ENCODE measurements around the gene TRIM63. TPM values are rescaled to one million over a fixed set of nuclear protein-coding genes. Genes with fewer than 3 reads are reported as not detected.

TRIM63 gene
- total and polyA plus RNA-seq, 2 of the 8 experiments (the other 6 are each of a cell fraction or from before 2014, with no cell fraction given): not detected

- Histone ChIP-seq H2AK5ac (ENCODE audit: low read depth, low read length) (no peak overlapping the region), H3K27me3 (replicated peaks in 1 of 4; ENCODE audit: control insufficient read depth in 3 of 4, extremely low read depth in 1 of 4, insufficient read depth in 3 of 4, low read length in 3 of 4) (no peaks in the 10 kb centered on the region), H4K8ac (ENCODE audit: extremely low read depth, insufficient read depth, low read length) (peak overlapping the region; percentile 46; the same call in 1 of the 2 replicates), H4K20me1 (replicated peaks in 1 of 2; ENCODE audit: control insufficient read depth in 1 of 2, insufficient read depth in 2 of 2, low read length in 2 of 2) (no peaks in the 10 kb centered on the region), H3K56ac (replicated peaks; ENCODE audit: insufficient read length, low read depth, low read length) (no peak overlapping the region), H2BK12ac (ENCODE audit: low read depth, low read length) (no peak overlapping the region), H3K4ac (replicated peaks; ENCODE audit: insufficient read length, low read depth, low read length) (no peak overlapping the region), H3K79me1 (ENCODE audit: low read depth, low read length) (no peaks in the 10 kb centered on the region), H2BK120ac (replicated peaks; ENCODE audit: low read depth, low read length) (no peak overlapping the region), H3K4me1 (replicated peaks in 1 of 4; ENCODE audit: control insufficient read depth in 3 of 4, insufficient read depth in 4 of 4, low read length in 3 of 4) (peaks cover 0 to 2% (median 0%) of the 10 kb centered on the region in 4 experiments; a peak in 1 of 7 replicates), H3K23me2 (ENCODE audit: low read depth, low read length) (no peaks in the 10 kb centered on the region), H3K9ac (replicated peaks in 1 of 4; ENCODE audit: extremely low read depth in 1 of 4, low read depth in 3 of 4, low read length in 3 of 4) (no peak overlapping the region), H2BK20ac (ENCODE audit: low read length) (no peak overlapping the region), H2BK15ac (ENCODE audit: low read length) (no peak overlapping the region), H4K5ac (ENCODE audit: insufficient read length, low read depth, low read length) (no peak overlapping the region), H4K91ac (replicated peaks; ENCODE audit: insufficient read length, low read length) (no peak overlapping the region), H3K9me3 (ENCODE audit: insufficient read depth in 2 of 2, low read depth in 1 of 2, low read length in 1 of 2) (no peaks in the 10 kb centered on the region), H3K27ac (ENCODE audit: low read depth, low read length) (no peak overlapping the region), H3K4me2 (ENCODE audit: insufficient read depth in 1 of 2, low read depth in 2 of 2, low read length in 2 of 2) (no peak overlapping the region), H3K18ac (ENCODE audit: extremely low read depth, low read length) (no peak overlapping the region), H3K14ac (ENCODE audit: insufficient read length) (no peak overlapping the region), H3K23ac (ENCODE audit: insufficient read length) (no peak overlapping the region), H3K36me3 (ENCODE audit: control insufficient read depth in 2 of 4, insufficient read depth in 4 of 4, low read length in 3 of 4) (no peaks in the 10 kb centered on the region), H3K79me2 (ENCODE audit: control insufficient read depth in 1 of 2, insufficient read depth in 2 of 2, low read length in 2 of 2) (no peaks in the 10 kb centered on the region), H2AFZ (ENCODE audit: low read length) (no peak overlapping the region), H2BK5ac (ENCODE audit: low read depth, low read length) (no peak overlapping the region), H3K4me3 (ENCODE audit: extremely low read depth in 1 of 4, insufficient read depth in 2 of 4, low read depth in 3 of 4, low read length in 4 of 4) (no peak overlapping the region)
- DNase-seq (ENCODE audit: low read depth in 1 of 2, low spot score in 2 of 2) (no peak), FAIRE-seq (no peak)
- POLR2A ChIA-PET (ENCODE audit: partially characterized antibody): interaction anchor here (1.1 to 1.3 kb wide), 2 partner anchors 11 to 246 kb away, joined by 3 read pairs; partner anchors contain the start of gene MTFR1L
- CTCF ChIA-PET (ENCODE audit: partially characterized antibody): interaction anchor here (0.5 to 5.4 kb wide), 6 partner anchors 11 to 79 kb away, joined by 3 to 32 read pairs (median 5); no protein-coding TSS in a partner anchor
- WGBS, 2 experiments (ENCODE audit: extremely low coverage in 1 of 2, insufficient coverage in 1 of 2, insufficient read length in 1 of 2, insufficient replicate concordance in 2 of 2, low coverage in 1 of 2, low lambda C conversion rate in 2 of 2, missing lambda C conversion rate in 1 of 2): 91% methylated on average over 15 of the region's 15 CpGs; no CpG with 5 or more reads in 1 of the 2 experiments
- TF ChIP-seq TAF7 (optimal IDR thresholded peaks at IDR 0.05; ENCODE audit: borderline replicate concordance, low read depth, low read length) (no peak), SIX5 (IDR thresholded peaks at IDR 0.05; ENCODE audit: low read depth, low read length) (no peak), GTF2F1 (IDR thresholded peaks at IDR 0.05; ENCODE audit: borderline replicate concordance, low read depth, low read length) (no peak), BACH1 (IDR thresholded peaks at IDR 0.05; ENCODE audit: low read length) (no peak)
These were observed 1.3 kb downstream of the TRIM63 start for GRCh38 chr1:26066160-26066559.

All from H1 (cell line).